H9 (cell line): Measurements from ENCODE around the gene ERC2. TPM values are rescaled to one million over a fixed set of nuclear protein-coding genes. Genes with fewer than 3 reads are reported as not detected.

Source experiments
- DNase-seq: peaks from one replicate; pipeline ENCODE4 v3.0.0-alpha.2; 2017
- H2AFZ ChIP-seq: one replicate; pipeline ENCODE4 v1.6.1; 2013; ENCODE audit warnings: mild to moderate bottlenecking, low read length, control low read depth, moderate library complexity
- H2AK5ac ChIP-seq: 2 replicates; pipeline ENCODE4 v1.6.1; 2013; ENCODE audit warnings: low read length, control low read depth, mixed read lengths; ENCODE audit not compliant: insufficient read length
- H2BK120ac ChIP-seq: one replicate; pipeline ENCODE4 v1.6.1; 2013; ENCODE audit warnings: low read depth, mild to moderate bottlenecking, low read length, control low read depth, inconsistent platforms; ENCODE audit not compliant: poor library complexity, severe bottlenecking
- H2BK12ac ChIP-seq: 2 replicates; pipeline ENCODE4 v1.6.1; 2013; ENCODE audit warnings: low read length, control low read depth, mixed read lengths, low read depth; ENCODE audit not compliant: insufficient read length
- H2BK15ac ChIP-seq: 2 replicates; pipeline ENCODE4 v1.6.1; 2013; ENCODE audit warnings: low read depth, low read length, control low read depth
- H2BK20ac ChIP-seq: one replicate; pipeline ENCODE4 v1.6.1; 2013; ENCODE audit warnings: low read depth, mild to moderate bottlenecking, low read length, control low read depth, inconsistent platforms; ENCODE audit not compliant: poor library complexity, severe bottlenecking
- H2BK5ac ChIP-seq: 2 replicates; pipeline ENCODE4 v1.6.1; 2013; ENCODE audit warnings: low read length, control low read depth, mixed read lengths; ENCODE audit not compliant: insufficient read length
- H3K14ac ChIP-seq: 2 replicates; pipeline ENCODE4 v1.6.1; 2013; ENCODE audit warnings: low read length, control low read depth; ENCODE audit not compliant: insufficient read depth
- H3K18ac ChIP-seq: 2 replicates; pipeline ENCODE4 v1.6.1; 2013; ENCODE audit warnings: low read depth, mild to moderate bottlenecking, mixed read lengths, low read length, control low read depth; ENCODE audit not compliant: insufficient read length
- H3K23ac ChIP-seq: 2 replicates; pipeline ENCODE4 v1.6.1; 2013; ENCODE audit warnings: low read length, control low read depth, mixed read lengths, low read depth; ENCODE audit not compliant: insufficient read length
- H3K23me2 ChIP-seq: 2 replicates; pipeline ENCODE4 v1.6.1; 2013; ENCODE audit warnings: low read depth, mild to moderate bottlenecking, mixed read lengths, low read length, control low read depth; ENCODE audit not compliant: insufficient read length, poor library complexity, severe bottlenecking
- H3K27ac ChIP-seq: 2 replicates; pipeline ENCODE4 v1.5.1; 2013; ENCODE audit warnings: low read length, control low read depth, mixed read lengths, low read depth; ENCODE audit not compliant: insufficient read length
- H3K27me3 ChIP-seq: 2 replicates; pipeline ENCODE4 v1.6.1; 2013; ENCODE audit warnings: low read length, control low read depth, inconsistent platforms; ENCODE audit not compliant: insufficient read depth
- H3K4ac ChIP-seq: 2 replicates; pipeline ENCODE4 v1.6.1; 2013; ENCODE audit warnings: low read depth, mild to moderate bottlenecking, control low read depth, inconsistent platforms, low read length, moderate library complexity
- H3K4me1 ChIP-seq: 2 replicates; pipeline ENCODE4 v1.6.1; 2013; ENCODE audit warnings: low read length, control low read depth, inconsistent platforms; ENCODE audit not compliant: insufficient read depth
- H3K4me2 ChIP-seq: 2 replicates; pipeline ENCODE4 v1.6.1; 2013; ENCODE audit warnings: low read length, control low read depth, mixed read lengths; ENCODE audit not compliant: insufficient read length, insufficient read depth
- H3K56ac ChIP-seq: 2 replicates; pipeline ENCODE4 v1.6.1; 2013; ENCODE audit warnings: low read depth, mild to moderate bottlenecking, mixed read lengths, low read length, control low read depth; ENCODE audit not compliant: insufficient read length
- H3K79me1 ChIP-seq: 2 replicates; pipeline ENCODE4 v1.6.1; 2013; ENCODE audit warnings: low read depth, mild to moderate bottlenecking, moderate library complexity, low read length, control low read depth, inconsistent platforms; ENCODE audit not compliant: insufficient read depth, poor library complexity, severe bottlenecking
- H3K79me2 ChIP-seq: 2 replicates; pipeline ENCODE4 v1.6.1; 2013; ENCODE audit warnings: low read length, control low read depth, inconsistent platforms; ENCODE audit not compliant: insufficient read depth
- H3K9ac ChIP-seq: 2 replicates; pipeline ENCODE4 v1.6.1; 2013; ENCODE audit warnings: low read length, control low read depth, mixed read lengths; ENCODE audit not compliant: insufficient read length; ENCODE audit errors: extremely low read depth
- H3K9me3 ChIP-seq: one replicate; pipeline ENCODE4 v1.6.1; 2013; ENCODE audit warnings: low read depth, low read length, inconsistent platforms; ENCODE audit not compliant: control insufficient read depth
- H3T11ph ChIP-seq: one replicate; pipeline ENCODE4 v1.6.1; 2013; ENCODE audit warnings: mild to moderate bottlenecking, low read length, control low read depth, inconsistent platforms
- H4K20me1 ChIP-seq: one replicate; pipeline ENCODE4 v1.6.1; 2013; ENCODE audit not compliant: control insufficient read depth, insufficient read length, insufficient read depth
- H4K5ac ChIP-seq: 2 replicates; pipeline ENCODE4 v1.6.1; 2013; ENCODE audit warnings: low read depth, mild to moderate bottlenecking, mixed read lengths, low read length, control low read depth; ENCODE audit not compliant: insufficient read length
- H4K8ac ChIP-seq: replicated peaks from 2 replicates; pipeline ENCODE4 v1.6.1; 2013; ENCODE audit warnings: low read length, control low read depth, mixed read lengths, low read depth; ENCODE audit not compliant: insufficient read length
- H4K91ac ChIP-seq: 2 replicates; pipeline ENCODE4 v1.6.1; 2013; ENCODE audit warnings: low read depth, mild to moderate bottlenecking, moderate library complexity, mixed read lengths, low read length, control low read depth; ENCODE audit not compliant: insufficient read length
- H3K27ac Mint-ChIP-seq, 3 experiments: 2 replicates in 2 of 3; 3 replicates in 1 of 3; pipeline ENCODE4 v1.8.0; 2020 to 2021; ENCODE audit warnings: mixed read lengths in 3 of 3, mild to moderate bottlenecking in 1 of 3, moderate library complexity in 1 of 3
- H3K27me3 Mint-ChIP-seq: 2 replicates; pipeline ENCODE4 v1.8.0; 2021; ENCODE audit warnings: low read depth, mild to moderate bottlenecking, moderate library complexity, mixed read lengths
- H3K36me3 Mint-ChIP-seq, 3 experiments: 2 replicates in 2 of 3; 3 replicates in 1 of 3; pipeline ENCODE4 v1.8.0; 2020 to 2021; ENCODE audit warnings: low read depth in 3 of 3, mixed read lengths in 3 of 3; ENCODE audit not compliant: insufficient read depth in 1 of 3
- H3K4me1 Mint-ChIP-seq, 2 experiments: 2 replicates each; pipeline ENCODE4 v1.8.0; 2020; ENCODE audit warnings: mixed read lengths in 2 of 2
- H3K4me3 Mint-ChIP-seq, 2 experiments: 2 replicates in 1 of 2; 3 replicates in 1 of 2; pipeline ENCODE4 v1.8.0; 2020 to 2021; ENCODE audit warnings: mild to moderate bottlenecking in 2 of 2, mixed read lengths in 2 of 2, moderate library complexity in 1 of 2
- H3K9me3 Mint-ChIP-seq, 2 experiments: 2 replicates in 1 of 2; 3 replicates in 1 of 2; pipeline ENCODE4 v1.8.0; 2020; ENCODE audit warnings: mild to moderate bottlenecking in 2 of 2, mixed read lengths in 2 of 2, moderate library complexity in 1 of 2
- CTCF ChIP-seq: fragments of 200-600 bp; sonication (generic); conservative IDR thresholded peaks from 3 replicates; pipeline ENCODE4 v1.8.0; 2021; ENCODE audit warnings: antibody characterized with exemption, mild to moderate bottlenecking
- WGBS: extraction: QIAGEN DNeasy Blood & Tissue Kit; methylation state at CpG from one replicate; pipeline ENCODE4 v1.1.7; 2013; ENCODE audit warnings: missing lambda C conversion rate, low lambda C conversion rate, mixed read lengths; ENCODE audit not compliant: insufficient read length; ENCODE audit errors: extremely low coverage; 5-methylcytosine and 5-hydroxymethylcytosine counted together
- total RNA-seq: library from RNA; stranded (reverse); gene quantifications from 2 replicates; pipeline ENCODE4 v1.2.1, GENCODE V29; 2021

The ERC2 gene
- total RNA-seq, 1 experiment from 2014 or later, result 15.4 TPM

GRCh38 chr3:55556619-55557537, 911.4 kb downstream of the ERC2 start:
- Histone ChIP-seq H2BK20ac (no peak overlapping the region), H3K23me2 (no peaks in the 10 kb centered on the region), H4K91ac (no peak overlapping the region), H2AFZ (no peak overlapping the region), H3K27me3 (no peaks in the 10 kb centered on the region), H3K14ac (peak overlapping the region; percentile 59), H3K9me3 (no peaks in the 10 kb centered on the region), H3K56ac (no peak overlapping the region), H3K4me1 (peaks cover 13% of the 10 kb centered on the region; the same call in 1 of the 2 replicates), H3K27ac (no peak overlapping the region), H2BK15ac (no peak overlapping the region), H3K9ac (no peak overlapping the region), H2AK5ac (no peak overlapping the region), H2BK12ac (no peak overlapping the region), H3K79me1 (no peaks in the 10 kb centered on the region), H3T11ph (no peak overlapping the region), H3K4ac (no peak overlapping the region), H3K23ac (no peak overlapping the region), H2BK5ac (no peak overlapping the region), H4K20me1 (no peaks in the 10 kb centered on the region), H3K4me2 (no peak overlapping the region), H2BK120ac (no peak overlapping the region), H4K5ac (no peak overlapping the region), H3K18ac (no peak overlapping the region), H4K8ac (no peak overlapping the region), H3K79me2 (no peaks in the 10 kb centered on the region)
- WGBS, result no CpG with 5 or more reads among the region's 4 CpGs
- peak overlapping the region; percentile 21 to 91 (median 69); a peak in 4 of 7 replicates for H3K27ac Mint-ChIP-seq
- DNase-seq, result no peak
- H3K27me3 Mint-ChIP-seq, result peaks cover 2% of the 10 kb centered on the region
- no peak for TF ChIP-seq CTCF
- H3K9me3 Mint-ChIP-seq, result peaks cover under 1 to 1% of the 10 kb centered on the region in 2 experiments; a peak in 4 of 5 replicates
- peaks cover 36 to 39% of the 10 kb centered on the region in 2 experiments for H3K4me1 Mint-ChIP-seq
- H3K4me3 Mint-ChIP-seq, result no peak overlapping the region
- H3K36me3 Mint-ChIP-seq, result peaks cover 0 to 6% (median 2%) of the 10 kb centered on the region in 3 experiments; a peak in 5 of 7 replicates
